HepG2 (cell line): Measurements from ENCODE around the gene SSX4B. TPM values are rescaled to one million over a fixed set of nuclear protein-coding genes. Genes with fewer than 3 reads are reported as not detected.
"Not testable (repeated sequence)": the region's sequence is repeated elsewhere in the genome, so short reads cannot be mapped to it uniquely, and the experiment has no call there.

Experiments
- ATAC-seq: fragments of 200-7000 bp; cut with Tn5 transposase; 3 replicates; pipeline ENCODE4 v1.9.1; 2020; ENCODE audit warnings: mild to moderate bottlenecking, moderate library complexity
- Bru-seq: library from RNA; stranded (reverse); fragments of 400-500 nt; gene quantifications from one replicate; lab custom pipeline; 2021; lab: Mats Ljungman, UMichigan
- BruChase-seq, 2 experiments: library from RNA; stranded (reverse); fragments of 400-500 nt; gene quantifications; one replicate each; lab custom pipeline; 2021; lab: Mats Ljungman, UMichigan
- BruUV-seq: library from RNA; stranded (reverse); fragments of 400-500 nt; replicated peaks from 2 replicates; lab custom pipeline; 2021; lab: Mats Ljungman, UMichigan
- CTCF ChIA-PET: fragments of 300-600 bp; formaldehyde crosslinking; extraction: SDS; loops from one replicate; lab custom pipeline; 2021; ENCODE audit warnings: low total read pairs, inconsistent platforms, low intra/inter-chr PET ratio; lab: Yijun Ruan, JAX
- POLR2A ChIA-PET: fragments of 350-600 bp; sonication (Branson Sonifier 250); formaldehyde crosslinking; loops from one replicate; lab custom pipeline; 2020; ENCODE audit warnings: antibody characterized with exemption, inconsistent platforms; lab: Yijun Ruan, JAX
- DNase-seq: peaks from one replicate; pipeline ENCODE4 v3.0.0-alpha.2; 2015; ENCODE audit warnings: low spot score
- FAIRE-seq: peaks from 3 replicates; lab custom pipeline; 2011; peaks lifted over from hg19 to GRCh38; lab: Jason Lieb, UNC
- H2AFZ ChIP-seq: one replicate; pipeline ENCODE4 v1.6.1; 2011; ENCODE audit warnings: low read length, inconsistent platforms
- H3K27ac ChIP-seq: fragments of 300-600 bp; 3 replicates; pipeline ENCODE4 v1.8.0; 2011; ENCODE audit warnings: mixed run types, mild to moderate bottlenecking, mixed read lengths, low read length, inconsistent platforms; ENCODE audit not compliant: insufficient read depth; ENCODE audit errors: extremely low read length
- H3K27me3 ChIP-seq, 2 experiments: fragments of 200-600 bp in 1 of 2; 2 replicates in 1 of 2; 3 replicates in 1 of 2; pipeline versions ENCODE4 v1.6.0 to v1.8.0; 2011; ENCODE audit warnings: low read length in 2 of 2, mild to moderate bottlenecking in 2 of 2, moderate library complexity in 2 of 2, inconsistent platforms in 1 of 2; ENCODE audit not compliant: insufficient read depth in 2 of 2, control insufficient read depth in 1 of 2
- H3K36me3 ChIP-seq, 2 experiments: fragments of 200-600 bp in 1 of 2; replicated peaks in 1 of 2; 2 replicates in 1 of 2; 3 replicates in 1 of 2; pipeline versions ENCODE4 v1.5.1 to v1.8.0; 2011; ENCODE audit warnings: low read length in 2 of 2, inconsistent platforms in 1 of 2; ENCODE audit not compliant: insufficient read depth in 2 of 2, control insufficient read depth in 1 of 2
- H3K4me1 ChIP-seq: 2 replicates; pipeline ENCODE4 v1.5.1; 2012; ENCODE audit warnings: low read length, inconsistent platforms; ENCODE audit not compliant: insufficient read depth
- H3K4me2 ChIP-seq: 2 replicates; pipeline ENCODE4 v1.6.0; 2011; ENCODE audit warnings: low read depth, low read length, inconsistent platforms
- H3K4me3 ChIP-seq, 3 experiments: fragments of 200-600 bp in 1 of 3; sonication (generic), shearing (Covaris generic) in 1 of 3; replicated peaks in 1 of 3; 2 replicates each; pipeline ENCODE4 v1.5.1; 2011 to 2016; ENCODE audit warnings: low read length in 3 of 3, inconsistent platforms in 2 of 3, low read depth in 2 of 3, mild to moderate bottlenecking in 2 of 3, control low read depth in 1 of 3, mixed read lengths in 1 of 3; ENCODE audit not compliant: insufficient read depth in 1 of 3
- H3K79me2 ChIP-seq: one replicate; pipeline ENCODE4 v1.6.1; 2011; ENCODE audit warnings: low read length, inconsistent platforms; ENCODE audit not compliant: insufficient read depth
- H3K9ac ChIP-seq: 2 replicates; pipeline ENCODE4 v1.6.0; 2011; ENCODE audit warnings: mild to moderate bottlenecking, low read depth, low read length, inconsistent platforms; ENCODE audit not compliant: insufficient read depth
- H3K9me3 ChIP-seq: 2 replicates; pipeline ENCODE4 v1.5.1; 2012; ENCODE audit warnings: mild to moderate bottlenecking, low read length
- H4K20me1 ChIP-seq: 2 replicates; pipeline ENCODE4 v1.6.0; 2011; ENCODE audit warnings: inconsistent platforms, mild to moderate bottlenecking, low read length, moderate library complexity; ENCODE audit not compliant: insufficient read depth
- IRF2 ChIP-seq: IDR thresholded peaks from 2 replicates; pipeline ENCODE4 v1.6.1; 2018; ENCODE audit warnings: missing genetic modification reagents, missing compliant biosample characterization
- MTA1 ChIP-seq: sonication (generic); formaldehyde crosslinking; IDR thresholded peaks from 2 replicates; pipeline ENCODE4 v1.4.0; 2020; ENCODE audit warnings: missing genetic modification reagents, mild to moderate bottlenecking, borderline replicate concordance
- RBFOX2 ChIP-seq: fragments of 200-400 bp; formaldehyde crosslinking; IDR thresholded peaks from 2 replicates; pipeline ENCODE4 v1.6.1; 2017; ENCODE audit warnings: low read depth, mild to moderate bottlenecking, low read length
- ZNF780A ChIP-seq: sonication (generic); formaldehyde crosslinking; IDR thresholded peaks from 2 replicates; pipeline ENCODE4 v1.8.0; 2022; ENCODE audit warnings: mild to moderate bottlenecking, missing genetic modification reagents, moderate library complexity
- WGBS: methylation state at CpG from one replicate; pipeline ENCODE4 v1.1.6; 2017; ENCODE audit warnings: low lambda C conversion rate; 5-methylcytosine and 5-hydroxymethylcytosine counted together
- in situ Hi-C: cut with HindIII; loops from 2 replicates; pipeline ENCODE4 v1.10.0; 2017; ENCODE audit warnings: low pct_unique_long_range_greater_than_20kb; ENCODE audit not compliant: extremely low pct_ligation_motif_present
- intact Hi-C: fragments of 100-400 bp; cut with micrococcal nuclease; formaldehyde crosslinking; loops from one replicate; pipeline ENCODE4 v1.10.0; 2022; ENCODE audit not compliant: unreplicated experiment
- long read RNA-seq, 2 experiments: library from RNA in 1 of 2; library from polyadenylated mRNA in 1 of 2; stranded (forward) in 1 of 2; unstranded in 1 of 2; transcript quantifications; one replicate each; pipeline ENCODE4 v2.0.0, GENCODE V29; 2019 to 2022
- polyA minus RNA-seq, 3 experiments: library from RNA; depleted of rRNA, polyadenylated mRNA; stranded (reverse); fragments of >200 nt; gene quantifications; 2 replicates each; pipeline ENCODE4 v1.2.3, GENCODE V29; 2011; ENCODE audit warnings: low replicate concordance in 1 of 3
- polyA plus RNA-seq, 8 experiments: library from polyadenylated mRNA; depleted of rRNA in 3 of 8; stranded (reverse) in 7 of 8; unstranded in 1 of 8; fragments of >200 nt; fragmentation: Illumina TruSeq in 4 of 8; extraction: Trizol in 4 of 8; gene quantifications; 2 replicates each; pipeline versions ENCODE4 v1.2.1 to v1.2.3, GENCODE V29; 2011 to 2016; ENCODE audit warnings: low read depth in 4 of 8, missing spikeins in 1 of 8, mixed read lengths in 1 of 8; ENCODE audit not compliant: insufficient read depth in 1 of 8
- total RNA-seq, 5 experiments: library from RNA; depleted of rRNA; stranded (reverse); fragments of >200 nt; fragmentation: Illumina TruSeq; extraction: Trizol; gene quantifications; 2 replicates each; pipeline ENCODE4 v1.2.3, GENCODE V29; 2016; ENCODE audit warnings: low read depth in 1 of 5

The SSX4B gene
- total RNA-seq (2016; rRNA removed; fragmentation: Illumina TruSeq; extraction: Trizol) (not detected in 2 replicates), polyA plus RNA-seq (2011; rRNA removed) (not detected in 2 replicates), polyA minus RNA-seq (2011; rRNA and poly(A)+ RNA removed; ENCODE audit: low replicate concordance) (not detected in 2 replicates), Bru-seq, nascent RNA (not detected), BruChase-seq, experiment 1, labeled RNA remaining after a 6-hour chase (not detected), BruChase-seq, experiment 2, labeled RNA remaining after a 2-hour chase (not detected)
- not detected in 2 replicates for total RNA-seq (2016; cell fraction: cytosol; rRNA removed; fragmentation: Illumina TruSeq; extraction: Trizol; ENCODE audit: low read depth)
- total RNA-seq (2016; cell fraction: insoluble cytoplasmic fraction; rRNA removed; fragmentation: Illumina TruSeq; extraction: Trizol), result not detected in 2 replicates
- not detected in 2 replicates for total RNA-seq (2016; cell fraction: membrane; rRNA removed; fragmentation: Illumina TruSeq; extraction: Trizol)
- total RNA-seq (2016; cell fraction: nucleus; rRNA removed; fragmentation: Illumina TruSeq; extraction: Trizol), result not detected in 2 replicates
- polyA plus RNA-seq (2011; cell fraction: cytosol; rRNA removed), result not detected in 2 replicates
- polyA plus RNA-seq (2011; cell fraction: nucleus; rRNA removed), result not detected in 2 replicates
- polyA plus RNA-seq (2012), result not detected in 2 replicates
- not detected in 2 replicates for polyA plus RNA-seq (2016; cell fraction: cytosol; fragmentation: Illumina TruSeq; extraction: Trizol; ENCODE audit: low read depth)
- polyA plus RNA-seq (2016; cell fraction: insoluble cytoplasmic fraction; fragmentation: Illumina TruSeq; extraction: Trizol; ENCODE audit: low read depth), result not detected in 2 replicates
- polyA plus RNA-seq (2016; cell fraction: membrane; fragmentation: Illumina TruSeq; extraction: Trizol; ENCODE audit: low read depth), result not detected in 2 replicates
- not detected in 2 replicates for polyA plus RNA-seq (2016; cell fraction: nucleus; fragmentation: Illumina TruSeq; extraction: Trizol; ENCODE audit: insufficient read depth, low read depth)
- not detected in 2 replicates for polyA minus RNA-seq (2011; cell fraction: cytosol; rRNA and poly(A)+ RNA removed)
- polyA minus RNA-seq (2011; cell fraction: nucleus; rRNA and poly(A)+ RNA removed), result not detected in 2 replicates
- long read RNA-seq, experiment 1, result 0 reads
- long read RNA-seq, experiment 2, result 0 reads

GRCh38 chrX:48411860-48412259, at the start of gene SSX4B:
Gene SSX4B (minus strand): TSS chrX:48411960. CDS start chrX:48411372, 588 bp downstream.
- H3K27ac ChIP-seq, intact Hi-C loops, H3K79me2 ChIP-seq, CTCF ChIA-PET, H3K9me3 ChIP-seq, BruUV-seq, H3K9ac ChIP-seq, ATAC-seq, FAIRE-seq, H4K20me1 ChIP-seq, in situ Hi-C loops, H2AFZ ChIP-seq, H3K27me3 ChIP-seq, H3K4me2 ChIP-seq, H3K4me3 ChIP-seq, POLR2A ChIA-PET, DNase-seq, H3K4me1 ChIP-seq, H3K36me3 ChIP-seq: not testable (repeated sequence)
- WGBS, result no CpG with 5 or more reads among the region's 15 CpGs

- Histone ChIP-seq H2AFZ (no peak overlapping the region), H3K27me3 (no peaks in the 10 kb centered on the region), H3K9me3 (no peaks in the 10 kb centered on the region), H3K4me2 (no peak overlapping the region), H4K20me1 (peaks cover 2% of the 10 kb centered on the region; the same call in 1 of the 2 replicates), H3K27ac (no peak overlapping the region), H3K4me1 (peaks cover 17% of the 10 kb centered on the region), H3K4me3 (no peak overlapping the region), H3K36me3 (peaks cover 1 to 13% of the 10 kb centered on the region in 2 experiments; a peak in 3 of 5 replicates), H3K79me2 (no peaks in the 10 kb centered on the region), H3K9ac (no peak overlapping the region)
- ChIA-PET POLR2A (interaction anchor here (1.4 kb wide), 1 partner anchor 10 kb away, joined by 3 read pairs; the partner anchor contains the start of gene SLC38A5), CTCF (no interaction called here)
- ATAC-seq, result no peak
- WGBS, result 95% methylated on average over 7 of the region's 11 CpGs
- BruUV-seq, result no TSS peak
- in situ Hi-C loops (no loop called here), intact Hi-C loops (no loop called here)
- DNase-seq, result no peak
- TF ChIP-seq ZNF780A (CRISPR knock-in tag), result no peak
- no peak for TF ChIP-seq MTA1 (CRISPR knock-in tag)
- no peak for TF ChIP-seq IRF2 (CRISPR knock-in tag)
- 0 out of 2 replicates have a peak, but pooled peaks have one; percentile 14 for TF ChIP-seq RBFOX2
- FAIRE-seq, result no peak
Measured at GRCh38 chrX:48460606-48461005, 48.8 kb upstream of the SSX4B start.
